GM12892 (cell line): Measurements from ENCODE around the gene MRPS35.

Source experiments
- POLR2A ChIP-seq: IDR thresholded peaks from 2 replicates; pipeline ENCODE4 v1.6.1; 2011; ENCODE audit warnings: low read depth, low read length, control low read depth
- POLR2AphosphoS5 ChIP-seq: IDR thresholded peaks from 2 replicates; pipeline ENCODE4 v1.6.1; 2011; ENCODE audit warnings: low read depth, low read length, control low read depth

DNA sequence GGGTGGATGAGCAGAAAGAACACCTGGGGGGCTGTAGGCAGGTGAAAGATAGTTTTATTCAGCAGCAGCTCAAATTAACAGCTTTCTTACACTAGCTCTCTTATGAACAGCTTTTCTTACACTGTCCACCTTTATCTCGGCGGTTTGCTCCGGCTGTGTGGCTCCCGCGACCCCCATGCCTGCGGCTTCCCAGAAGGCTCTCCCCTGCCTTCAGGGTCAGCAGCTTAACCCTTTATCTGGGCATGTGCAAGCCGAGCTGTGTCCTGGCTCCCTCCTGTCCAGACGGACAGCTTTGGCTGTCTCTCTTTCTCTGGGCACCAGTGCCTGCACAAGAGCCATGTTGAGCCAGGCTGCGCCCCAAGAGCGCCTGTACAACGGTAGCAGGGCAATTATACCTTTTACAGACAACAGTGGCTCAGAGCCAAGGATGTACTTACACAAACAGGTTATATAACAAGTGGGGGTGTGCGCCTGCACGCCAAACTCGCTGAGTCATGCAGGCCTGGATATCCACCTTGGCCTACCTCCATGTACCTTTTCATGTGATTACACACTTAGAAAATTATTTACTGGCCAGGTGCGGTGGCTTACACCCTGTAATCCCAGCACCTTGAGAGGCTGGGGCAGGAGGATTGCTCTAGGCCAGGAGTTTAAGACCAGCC lies 40.9 kb downstream of the MRPS35 start:
- no peak for TF ChIP-seq POLR2A
- TF ChIP-seq POLR2AphosphoS5: no peak
